H1 (cell line): ENCODE results near the gene CST1. TPM values are rescaled to one million over a fixed set of nuclear protein-coding genes. Genes with fewer than 3 reads are reported as not detected.

Source experiments
- CTCF ChIA-PET: fragments of 300-600 bp; sonication (Branson Sonifier 250); formaldehyde crosslinking; loops from one replicate; lab custom pipeline; 2021; ENCODE audit not compliant: partially characterized antibody; lab: Charles Lee
- POLR2A ChIA-PET: fragments of 300-600 bp; sonication (Branson Sonifier 250); formaldehyde crosslinking; loops from one replicate; lab custom pipeline; 2021; ENCODE audit warnings: inconsistent platforms; ENCODE audit not compliant: partially characterized antibody; lab: Charles Lee
- DNase-seq, 2 experiments: peaks; one replicate each; pipeline versions ENCODE4 v3.0.0 to v3.0.0-alpha.2; 2010 to 2022; ENCODE audit warnings: low spot score in 2 of 2, low read depth in 1 of 2, mixed read lengths in 1 of 2
- FAIRE-seq: peaks from 2 replicates; lab custom pipeline; 2011; peaks lifted over from hg19 to GRCh38; lab: Jason Lieb, UNC
- H2AFZ ChIP-seq: 2 replicates; pipeline ENCODE4 v1.8.1; 2012; ENCODE audit warnings: low read length, inconsistent platforms
- H2AK5ac ChIP-seq: 2 replicates; pipeline ENCODE4 v1.6.1; 2013; ENCODE audit warnings: low read depth, low read length
- H2BK120ac ChIP-seq: replicated peaks from 2 replicates; pipeline ENCODE3; 2013; ENCODE audit warnings: low read depth, low read length, inconsistent platforms
- H2BK12ac ChIP-seq: 2 replicates; pipeline ENCODE4 v1.6.1; 2013; ENCODE audit warnings: low read depth, low read length
- H2BK15ac ChIP-seq: 2 replicates; pipeline ENCODE4 v1.6.1; 2013; ENCODE audit warnings: low read length
- H2BK20ac ChIP-seq: 2 replicates; pipeline ENCODE4 v1.6.1; 2013; ENCODE audit warnings: low read length
- H2BK5ac ChIP-seq: 2 replicates; pipeline ENCODE4 v1.6.1; 2013; ENCODE audit warnings: low read depth, low read length
- H3K14ac ChIP-seq: 2 replicates; pipeline ENCODE4 v1.6.1; 2013; ENCODE audit warnings: inconsistent platforms; ENCODE audit not compliant: insufficient read length
- H3K18ac ChIP-seq: 2 replicates; pipeline ENCODE4 v1.6.1; 2013; ENCODE audit warnings: low read length; ENCODE audit errors: extremely low read depth
- H3K23ac ChIP-seq: 2 replicates; pipeline ENCODE4 v1.6.1; 2013; ENCODE audit warnings: inconsistent platforms; ENCODE audit not compliant: insufficient read length
- H3K23me2 ChIP-seq: 2 replicates; pipeline ENCODE4 v1.6.1; 2013; ENCODE audit warnings: low read depth, low read length
- H3K27ac ChIP-seq: 2 replicates; pipeline ENCODE4 v1.6.1; 2011; ENCODE audit warnings: low read depth, low read length, inconsistent platforms
- H3K27me3 ChIP-seq, 4 experiments: replicated peaks in 1 of 4; 1 replicate in 1 of 4; 2 replicates in 3 of 4; pipeline versions ENCODE4 v1.6.1 to v1.8.1; 2011 to 2013; ENCODE audit warnings: low read length in 3 of 4, mild to moderate bottlenecking in 3 of 4, inconsistent platforms in 2 of 4, mixed read lengths in 2 of 4, moderate library complexity in 1 of 4; ENCODE audit not compliant: control insufficient read depth in 3 of 4, insufficient read depth in 3 of 4; ENCODE audit errors: extremely low read depth in 1 of 4
- H3K36me3 ChIP-seq, 4 experiments: 2 replicates each; pipeline versions ENCODE4 v1.6.1 to v1.8.1; 2011 to 2013; ENCODE audit warnings: mild to moderate bottlenecking in 4 of 4, low read length in 3 of 4, moderate library complexity in 2 of 4, control low read depth in 1 of 4, inconsistent platforms in 1 of 4; ENCODE audit not compliant: insufficient read depth in 4 of 4, control insufficient read depth in 2 of 4
- H3K4ac ChIP-seq: replicated peaks from 2 replicates; pipeline ENCODE3; 2013; ENCODE audit warnings: low read length, low read depth, mixed read lengths, inconsistent platforms; ENCODE audit not compliant: insufficient read length
- H3K4me1 ChIP-seq, 4 experiments: replicated peaks in 1 of 4; 1 replicate in 1 of 4; 2 replicates in 3 of 4; pipeline versions ENCODE4 v1.6.1 to v1.8.1; 2011 to 2013; ENCODE audit warnings: low read length in 3 of 4, inconsistent platforms in 2 of 4, mixed read lengths in 1 of 4; ENCODE audit not compliant: insufficient read depth in 4 of 4, control insufficient read depth in 3 of 4
- H3K4me2 ChIP-seq, 2 experiments: 2 replicates each; pipeline versions ENCODE4 v1.6.1 to v1.8.1; 2011 to 2013; ENCODE audit warnings: low read depth in 2 of 2, low read length in 2 of 2, control low read depth in 1 of 2, inconsistent platforms in 1 of 2, mild to moderate bottlenecking in 1 of 2; ENCODE audit not compliant: insufficient read depth in 1 of 2
- H3K4me3 ChIP-seq, 4 experiments: fragments of 200-600, 300-600 bp in 1 of 4; sonication (generic), shearing (Covaris generic), sonication (Bioruptor Twin) in 1 of 4; 2 replicates each; pipeline versions ENCODE4 v1.5.1 to v1.8.1; 2011 to 2016; ENCODE audit warnings: low read length in 4 of 4, low read depth in 3 of 4, control low read depth in 2 of 4, inconsistent platforms in 2 of 4, mild to moderate bottlenecking in 2 of 4, mixed read lengths in 1 of 4, moderate library complexity in 1 of 4; ENCODE audit not compliant: insufficient read depth in 2 of 4; ENCODE audit errors: extremely low read depth in 1 of 4
- H3K56ac ChIP-seq: replicated peaks from 2 replicates; pipeline ENCODE3; 2013; ENCODE audit warnings: low read depth, mild to moderate bottlenecking, mixed read lengths, low read length, inconsistent platforms; ENCODE audit not compliant: insufficient read length
- H3K79me1 ChIP-seq: 2 replicates; pipeline ENCODE4 v1.6.1; 2013; ENCODE audit warnings: low read depth, low read length, control low read depth
- H3K79me2 ChIP-seq, 2 experiments: 2 replicates each; pipeline versions ENCODE4 v1.6.1 to v1.8.1; 2012 to 2013; ENCODE audit warnings: low read length in 2 of 2, mild to moderate bottlenecking in 2 of 2, inconsistent platforms in 1 of 2; ENCODE audit not compliant: insufficient read depth in 2 of 2, control insufficient read depth in 1 of 2
- H3K9ac ChIP-seq, 4 experiments: replicated peaks in 1 of 4; 1 replicate in 1 of 4; 2 replicates in 3 of 4; pipeline versions ENCODE4 v1.6.1 to v1.8.1; 2011 to 2013; ENCODE audit warnings: low read depth in 3 of 4, low read length in 3 of 4, control low read depth in 2 of 4, mild to moderate bottlenecking in 2 of 4, moderate library complexity in 2 of 4, inconsistent platforms in 1 of 4; ENCODE audit errors: extremely low read depth in 1 of 4
- H3K9me3 ChIP-seq, 2 experiments: 2 replicates each; pipeline versions ENCODE4 v1.6.1 to v1.8.1; 2012 to 2013; ENCODE audit warnings: mild to moderate bottlenecking in 2 of 2, moderate library complexity in 2 of 2, control low read depth in 1 of 2, inconsistent platforms in 1 of 2, low read depth in 1 of 2, low read length in 1 of 2, mixed read lengths in 1 of 2; ENCODE audit not compliant: insufficient read depth in 2 of 2
- H4K20me1 ChIP-seq, 2 experiments: replicated peaks in 1 of 2; 2 replicates each; pipeline versions ENCODE3 to v1.8.1; 2011 to 2013; ENCODE audit warnings: inconsistent platforms in 2 of 2, low read length in 2 of 2, mild to moderate bottlenecking in 1 of 2; ENCODE audit not compliant: insufficient read depth in 2 of 2, control insufficient read depth in 1 of 2
- H4K5ac ChIP-seq: 2 replicates; pipeline ENCODE4 v1.6.1; 2013; ENCODE audit warnings: low read length, low read depth, mixed read lengths, inconsistent platforms; ENCODE audit not compliant: insufficient read length
- H4K8ac ChIP-seq: 2 replicates; pipeline ENCODE4 v1.8.0; 2013; ENCODE audit warnings: mild to moderate bottlenecking, moderate library complexity, low read length, inconsistent platforms; ENCODE audit not compliant: insufficient read depth; ENCODE audit errors: extremely low read depth
- H4K91ac ChIP-seq: replicated peaks from 2 replicates; pipeline ENCODE3; 2013; ENCODE audit warnings: low read length, mixed read lengths, inconsistent platforms; ENCODE audit not compliant: insufficient read length
- BACH1 ChIP-seq: IDR thresholded peaks from 2 replicates; pipeline ENCODE4 v1.6.1; 2012; ENCODE audit warnings: low read length, improper control_type of control experiment
- SAP30 ChIP-seq: fragments of 300-600 bp; sonication (generic); IDR thresholded peaks from 2 replicates; pipeline ENCODE4 v1.7.1; 2012; ENCODE audit warnings: low read length, moderate library complexity, mild to moderate bottlenecking, inconsistent platforms; ENCODE audit not compliant: insufficient read depth, insufficient replicate concordance
- WGBS, 2 experiments: shearing (Covaris generic) in 1 of 2; methylation state at CpG; one replicate each; pipeline versions ENCODE4 v1.1.6 to v1.1.7; 2013 to 2015; ENCODE audit warnings: low lambda C conversion rate in 2 of 2, mixed read lengths in 2 of 2, inconsistent platforms in 1 of 2, low coverage in 1 of 2, missing lambda C conversion rate in 1 of 2; ENCODE audit not compliant: insufficient replicate concordance in 2 of 2, insufficient coverage in 1 of 2, insufficient read length in 1 of 2; ENCODE audit errors: extremely low coverage in 1 of 2, missing lambda C conversion rate in 1 of 2; 5-methylcytosine and 5-hydroxymethylcytosine counted together
- polyA plus RNA-seq, 7 experiments: library from polyadenylated mRNA; depleted of rRNA in 3 of 7; stranded (reverse) in 5 of 7; unstranded in 2 of 7; fragments of >200 nt in 5 of 7; fragments of 200-250 nt in 2 of 7; gene quantifications; 1 replicate in 5 of 7; 2 replicates in 1 of 7; 4 replicates in 1 of 7; pipeline versions ENCODE4 v1.2.1 to v1.2.3, GENCODE V29; 2011 to 2013; ENCODE audit warnings: missing spikeins in 2 of 7, mixed read lengths in 2 of 7
- total RNA-seq: library from RNA; stranded (reverse); fragmentation: NEBNext Ultra II Directional; extraction: Animal tissue kit (Norgen Biotek cat#: 25700); gene quantifications from 2 replicates; pipeline ENCODE4 v1.2.1, GENCODE V29; 2021

Gene CST1
- total and polyA plus RNA-seq, 2 of the 8 experiments (the other 6 are each of a cell fraction or from before 2014, with no cell fraction given): 2.3 to 2.9 TPM

- H2AK5ac ChIP-seq: no peak overlapping the region
- no peak overlapping the region for H3K56ac ChIP-seq
- TF ChIP-seq BACH1: no peak
- no peak for TF ChIP-seq SAP30
- no peak overlapping the region for H2BK15ac ChIP-seq
- H3K14ac ChIP-seq: no peak overlapping the region
- H3K27ac ChIP-seq: no peak overlapping the region
- H2BK120ac ChIP-seq: no peak overlapping the region
- DNase-seq (no peak), FAIRE-seq (no peak)
- H3K18ac ChIP-seq: no peak overlapping the region
- no peak overlapping the region for H4K91ac ChIP-seq
- no peak overlapping the region for H3K4me2 ChIP-seq
- H3K23me2 ChIP-seq: no peaks in the 10 kb centered on the region
- H3K9ac ChIP-seq: no peak overlapping the region
- no peak overlapping the region for H4K5ac ChIP-seq
- H2BK20ac ChIP-seq: no peak overlapping the region
- no peak overlapping the region for H3K23ac ChIP-seq
- H4K20me1 ChIP-seq: no peaks in the 10 kb centered on the region
- ChIA-PET POLR2A (no interaction called here), CTCF (interaction anchor here (1.0 to 1.3 kb wide), 2 partner anchors 22 to 76 kb away, joined by 3 read pairs; no protein-coding TSS in a partner anchor)
- no peak overlapping the region for H4K8ac ChIP-seq
- H2BK12ac ChIP-seq: no peak overlapping the region
- no peaks in the 10 kb centered on the region; a peak in 1 of 7 replicates for H3K27me3 ChIP-seq
- H3K79me2 ChIP-seq: no peaks in the 10 kb centered on the region
- 97% methylated on average over 2 of the region's 2 CpGs; no CpG with 5 or more reads in 1 of the 2 experiments for WGBS, 2 experiments
- H3K4me1 ChIP-seq: no peaks in the 10 kb centered on the region; a peak in 2 of 7 replicates
- H2AFZ ChIP-seq: no peak overlapping the region
- no peak overlapping the region for H3K4me3 ChIP-seq
- H3K36me3 ChIP-seq: no peaks in the 10 kb centered on the region
- no peaks in the 10 kb centered on the region for H3K9me3 ChIP-seq
- H3K79me1 ChIP-seq: no peaks in the 10 kb centered on the region
- H3K4ac ChIP-seq: no peak overlapping the region
- no peak overlapping the region for H2BK5ac ChIP-seq
Observed at GRCh38 chr20:23745247-23745646, 5.5 kb downstream of the CST1 start.
